Measurements from ENCODE around the gene LRR1.
"Not testable (repeated sequence)": the region's sequence is repeated elsewhere in the genome, so short reads cannot be mapped to it uniquely, and the experiment has no call there.

LRR1 gene

GRCh38 chr14:49598485-49599300, at the start of gene LRR1:
LRR1 (plus strand) TSS chr14:49598940; CDS start chr14:49599021, 81 bp downstream.
- peak; percentile 57 to 78 for DNase-seq (ENCODE audit: extremely low read depth in 1 of 2, low read depth in 1 of 2)

GRCh38 chr14:49549446-49549845, 49.3 kb upstream of the LRR1 start:
- DNase-seq (ENCODE audit: extremely low read depth in 1 of 2, low read depth in 1 of 2): no peak

- no peak for DNase-seq (ENCODE audit: extremely low read depth in 1 of 2, low read depth in 1 of 2)
Measured at GRCh38 chr14:49549881-49550280, 48.9 kb upstream of the LRR1 start.

- no peak for DNase-seq (ENCODE audit: extremely low read depth in 1 of 2, low read depth in 1 of 2)
Measured at GRCh38 chr14:49550286-49551184, 48.2 kb upstream of the LRR1 start.

- DNase-seq (ENCODE audit: extremely low read depth in 1 of 2, low read depth in 1 of 2): no peak
Measured at GRCh38 chr14:49551569-49551968, 47.2 kb upstream of the LRR1 start.

- DNase-seq (ENCODE audit: extremely low read depth in 1 of 2, low read depth in 1 of 2): no peak
Measured at GRCh38 chr14:49553106-49553505, 45.6 kb upstream of the LRR1 start.

GRCh38 chr14:49553892-49554291, 44.8 kb upstream of the LRR1 start:
- DNase-seq (ENCODE audit: extremely low read depth in 1 of 2, low read depth in 1 of 2): no peak

- no peak for DNase-seq (ENCODE audit: extremely low read depth in 1 of 2, low read depth in 1 of 2)
Measured at GRCh38 chr14:49559979-49560768, 38.6 kb upstream of the LRR1 start.

GRCh38 chr14:49566714-49567113, 32.0 kb upstream of the LRR1 start:
- DNase-seq (ENCODE audit: extremely low read depth in 1 of 2, low read depth in 1 of 2): no peak

- DNase-seq (ENCODE audit: extremely low read depth in 1 of 2, low read depth in 1 of 2): no peak
Measured at GRCh38 chr14:49569281-49569680, 29.5 kb upstream of the LRR1 start.

- no peak for DNase-seq (ENCODE audit: extremely low read depth in 1 of 2, low read depth in 1 of 2)
Measured at GRCh38 chr14:49574038-49574437, 24.7 kb upstream of the LRR1 start.

GRCh38 chr14:49578141-49578540, 20.6 kb upstream of the LRR1 start:
- DNase-seq (ENCODE audit: extremely low read depth in 1 of 2, low read depth in 1 of 2): no peak

GRCh38 chr14:49579841-49580240, 18.9 kb upstream of the LRR1 start:
- DNase-seq (ENCODE audit: extremely low read depth in 1 of 2, low read depth in 1 of 2): no peak

- DNase-seq (ENCODE audit: extremely low read depth in 1 of 2, low read depth in 1 of 2): no peak
Measured at GRCh38 chr14:49581209-49582112, 17.3 kb upstream of the LRR1 start.

- no peak for DNase-seq (ENCODE audit: extremely low read depth in 1 of 2, low read depth in 1 of 2)
Measured at GRCh38 chr14:49582113-49582977, 16.4 kb upstream of the LRR1 start.

GRCh38 chr14:49583629-49584028, 15.1 kb upstream of the LRR1 start:
- no peak for DNase-seq (ENCODE audit: extremely low read depth in 1 of 2, low read depth in 1 of 2)

GRCh38 chr14:49584058-49584457, 14.7 kb upstream of the LRR1 start:
- DNase-seq (ENCODE audit: extremely low read depth in 1 of 2, low read depth in 1 of 2): no peak

GRCh38 chr14:49584981-49585640, 13.6 kb upstream of the LRR1 start:
- DNase-seq (ENCODE audit: extremely low read depth in 1 of 2, low read depth in 1 of 2): not testable (repeated sequence)
